Kidney epithelial cell (primary cell): Measurements from ENCODE around the gene TBC1D14. TPM values are rescaled to one million over a fixed set of nuclear protein-coding genes. Genes with fewer than 3 reads are reported as not detected.

Experiments used
- DNase-seq: peaks from one replicate; pipeline ENCODE4 v3.0.0-alpha.2; 2010; ENCODE audit warnings: low read depth
- H3K27me3 ChIP-seq: 2 replicates; pipeline ENCODE4 v1.6.0; 2011; ENCODE audit warnings: low read length; ENCODE audit not compliant: control insufficient read depth, insufficient read depth
- H3K36me3 ChIP-seq: 2 replicates; pipeline ENCODE4 v1.5.1; 2011; ENCODE audit warnings: low read length; ENCODE audit not compliant: control insufficient read depth, insufficient read depth
- H3K4me3 ChIP-seq: 2 replicates; pipeline ENCODE4 v1.5.1; 2011; ENCODE audit warnings: low read depth, mild to moderate bottlenecking, control low read depth, low read length
- CTCF ChIP-seq: IDR thresholded peaks from 2 replicates; pipeline ENCODE4 v1.5.1; 2011; ENCODE audit warnings: mild to moderate bottlenecking, moderate library complexity, low read length, control low read depth, inconsistent platforms; ENCODE audit not compliant: insufficient read depth, poor library complexity, severe bottlenecking
- total RNA-seq: library from RNA; depleted of rRNA; stranded (reverse); fragments of >200 nt; gene quantifications from 2 replicates; pipeline ENCODE4 v1.2.3, GENCODE V29; 2015

TBC1D14 gene
- total RNA-seq, 1 donor from 2014 or later = 52.8 TPM

- Histone ChIP-seq H3K4me3 (no peak overlapping the region), H3K27me3 (no peaks in the 10 kb centered on the region), H3K36me3 (peaks cover 1% of the 10 kb centered on the region)
- no peak for TF ChIP-seq CTCF
- no peak for DNase-seq
Observed at GRCh38 chr4:6999172-7000086, 89.8 kb downstream of the TBC1D14 start.

- Histone ChIP-seq H3K36me3 (peaks cover 1% of the 10 kb centered on the region), H3K4me3 (no peak overlapping the region), H3K27me3 (no peaks in the 10 kb centered on the region)
- DNase-seq = no peak
- TF ChIP-seq CTCF = no peak
Observed at GRCh38 chr4:7000421-7001176, 91.0 kb downstream of the TBC1D14 start.

GRCh38 chr4:7001271-7001670, 91.6 kb downstream of the TBC1D14 start:
- no peaks in the 10 kb centered on the region for H3K27me3 ChIP-seq
- peaks cover 1% of the 10 kb centered on the region for H3K36me3 ChIP-seq
- no peak for DNase-seq
- TF ChIP-seq CTCF = no peak
- no peak overlapping the region for H3K4me3 ChIP-seq

GRCh38 chr4:7002336-7002735, 92.7 kb downstream of the TBC1D14 start:
- H3K4me3 ChIP-seq = no peak overlapping the region
- no peak for TF ChIP-seq CTCF
- peaks cover 1% of the 10 kb centered on the region for H3K36me3 ChIP-seq
- no peak for DNase-seq
- no peaks in the 10 kb centered on the region for H3K27me3 ChIP-seq

- DNase-seq = no peak
- no peak for TF ChIP-seq CTCF
- Histone ChIP-seq H3K27me3 (no peaks in the 10 kb centered on the region), H3K4me3 (no peak overlapping the region), H3K36me3 (peaks cover 1% of the 10 kb centered on the region)
Observed at GRCh38 chr4:7003176-7003878, 93.7 kb downstream of the TBC1D14 start.
